Upper lobe of left lung (tissue), 4 donors: ENCODE data around the gene PPP1R12C.

Experiments used
- CTCF ChIP-seq, 6 experiments: fragments of 450-650 bp in 4 of 6; fragments of 200-600 bp in 2 of 6; sonication (generic) in 2 of 6; IDR thresholded peaks; one replicate each; pipeline ENCODE4 v1.5.1; 2016 to 2019; ENCODE audit warnings: antibody characterized with exemption in 6 of 6
- EP300 ChIP-seq, 4 donors: sonication (generic); formaldehyde crosslinking; IDR thresholded peaks; one replicate each; pipeline ENCODE4 v1.5.1; 2017; ENCODE audit warnings: antibody characterized with exemption in 4 of 4, control low read depth in 2 of 4
- POLR2A ChIP-seq, 4 donors: fragments of 450-650 bp; IDR thresholded peaks; one replicate each; pipeline ENCODE4 v1.5.1; 2016 to 2017; ENCODE audit warnings: antibody characterized with exemption in 4 of 4, mild to moderate bottlenecking in 2 of 4
- POLR2AphosphoS5 ChIP-seq, 2 donors: sonication (generic); formaldehyde crosslinking; IDR thresholded peaks; one replicate each; pipeline ENCODE4 v1.5.1; 2017; ENCODE audit warnings: antibody characterized with exemption in 2 of 2

DNA sequence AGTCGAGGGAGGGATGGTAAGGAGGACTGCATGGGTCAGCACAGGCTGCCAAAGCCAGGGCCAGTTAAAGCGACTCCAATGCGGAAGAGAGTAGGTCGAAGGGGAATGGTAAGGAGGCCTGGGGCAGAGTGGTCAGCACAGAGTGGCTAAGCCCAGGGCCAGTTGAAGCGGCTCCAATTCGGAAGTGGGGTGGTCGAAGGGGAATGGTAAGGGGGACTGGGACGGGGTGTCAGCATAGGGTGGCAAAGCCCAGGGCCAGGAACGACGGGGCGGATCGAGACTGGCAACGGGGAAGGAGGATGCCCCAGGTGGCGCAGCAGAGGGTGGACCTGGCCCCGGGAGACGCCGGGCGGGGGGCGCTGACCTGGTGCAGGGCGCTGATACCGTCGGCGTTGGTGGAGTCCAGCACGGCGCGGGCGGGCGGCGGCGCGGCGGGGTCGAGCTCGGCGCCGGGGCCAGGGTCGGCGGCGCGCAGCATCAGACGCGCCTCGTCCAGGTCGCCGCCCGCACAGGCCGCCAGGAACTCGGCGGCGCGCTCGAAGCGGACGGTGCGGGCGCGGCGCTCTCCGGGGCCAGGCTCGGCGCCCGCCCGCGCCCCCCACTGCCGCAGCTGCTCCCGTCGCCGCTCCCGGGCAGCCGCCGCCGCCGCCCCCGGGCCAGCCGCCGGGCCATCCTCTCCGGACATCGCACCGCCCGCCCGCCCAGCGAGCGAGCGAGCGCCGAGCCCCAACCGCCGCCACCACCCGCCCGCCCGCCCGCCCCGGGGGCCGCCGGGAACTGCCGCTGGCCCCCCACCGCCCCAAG is at the start of gene PPP1R12C:
- TF ChIP-seq CTCF (IDR thresholded peaks at IDR 0.05) (no peak), EP300 (IDR thresholded peaks at IDR 0.05) (no peak), POLR2A (IDR thresholded peaks at IDR 0.05) (no peak), POLR2AphosphoS5 (IDR thresholded peaks at IDR 0.05) (no peak)
